Mucosa of gallbladder (tissue), 1 donor: ENCODE results near the gene NKRF. TPM values are rescaled to one million over a fixed set of nuclear protein-coding genes. Genes with fewer than 3 reads are reported as not detected.
A peak's percentile ranks its signal among the peaks of the same experiment; 100 is the strongest.
"Not testable (repeated sequence)": the region's sequence is repeated elsewhere in the genome, so short reads cannot be mapped to it uniquely, and the experiment has no call there.

ENCODE experiments used
- DNase-seq: peaks from one replicate; pipeline ENCODE4 v3.0.0-alpha.2; 2020; ENCODE audit warnings: low spot score
- total RNA-seq: library from RNA; stranded (reverse); gene quantifications from one replicate; pipeline ENCODE4 v1.2.1, GENCODE V29; 2021
- donor health status: DM: no; HTN: no; CAD: no.

Gene NKRF
- total RNA-seq: 8.3 TPM

DNA sequence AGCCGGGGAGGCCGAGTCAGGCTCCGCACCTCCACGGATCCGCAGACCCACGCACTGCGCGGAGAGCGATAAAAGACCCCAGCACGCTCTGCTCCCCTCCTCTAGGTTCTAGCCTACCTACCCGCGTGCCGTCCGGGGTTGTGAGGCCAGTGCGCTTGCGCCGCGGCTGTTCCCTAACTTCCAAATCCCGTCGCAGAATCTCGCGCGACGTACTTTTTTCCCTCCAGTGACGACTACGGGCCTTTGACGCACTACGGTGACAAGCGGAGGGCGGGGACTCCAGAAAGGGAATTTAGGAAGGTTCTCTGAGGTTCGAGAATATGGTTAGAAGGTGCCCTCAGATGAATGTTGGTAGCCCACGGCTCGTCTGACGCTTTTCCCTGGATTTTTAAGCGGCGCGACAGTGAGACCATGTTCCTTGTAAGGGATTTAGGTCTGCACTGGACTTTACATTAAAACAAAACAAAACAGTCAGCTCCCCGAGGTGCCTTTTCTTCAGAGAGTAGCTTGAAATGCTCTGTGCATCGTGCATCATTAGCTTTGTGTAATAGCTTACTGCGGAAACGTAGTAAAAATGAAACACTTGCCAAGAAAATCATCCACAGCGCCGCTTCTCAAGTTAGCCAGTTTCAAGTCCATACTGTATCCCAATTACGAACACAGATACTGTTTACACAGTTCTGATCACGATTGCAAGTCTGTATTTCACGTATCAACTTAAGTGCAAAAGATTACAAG, at the start of gene NKRF:
NKRF (minus strand) TSS at position 145 of the 738 bp plus-strand sequence.
- DNase-seq: peak; percentile 95

GRCh38 chrX:119655125-119655524, 48.9 kb upstream of the NKRF start:
- no peak for DNase-seq

DNA sequence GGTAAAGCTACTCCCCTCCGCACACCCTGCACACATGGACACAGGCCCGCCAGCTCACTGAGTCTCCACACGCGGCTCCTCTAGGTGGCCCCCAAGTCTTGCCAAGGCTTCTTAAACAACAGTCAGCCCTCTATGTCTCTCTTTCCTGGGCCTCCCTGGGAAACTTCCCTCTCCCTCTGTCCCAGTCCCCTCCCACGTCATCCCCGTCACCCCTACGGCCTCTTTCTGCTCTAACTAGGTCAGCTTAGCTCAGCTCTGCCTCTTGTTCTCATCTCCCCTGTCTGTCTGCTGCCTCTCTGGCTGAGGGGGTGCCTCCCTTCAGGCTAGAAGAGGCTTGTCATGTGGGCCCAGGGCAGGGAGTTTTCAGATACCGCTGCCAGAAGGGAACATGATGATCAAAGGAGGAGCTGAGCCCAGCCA, 47.9 kb upstream of the NKRF start:
- peak; percentile 24 for DNase-seq

- DNase-seq: no peak
These were observed 42.2 kb upstream of the NKRF start for GRCh38 chrX:119648421-119648775.

GRCh38 chrX:119647552-119648420, 41.6 kb upstream of the NKRF start:
- DNase-seq: no peak

- DNase-seq: no peak
These were observed 40.9 kb upstream of the NKRF start for GRCh38 chrX:119647089-119647488.

DNA sequence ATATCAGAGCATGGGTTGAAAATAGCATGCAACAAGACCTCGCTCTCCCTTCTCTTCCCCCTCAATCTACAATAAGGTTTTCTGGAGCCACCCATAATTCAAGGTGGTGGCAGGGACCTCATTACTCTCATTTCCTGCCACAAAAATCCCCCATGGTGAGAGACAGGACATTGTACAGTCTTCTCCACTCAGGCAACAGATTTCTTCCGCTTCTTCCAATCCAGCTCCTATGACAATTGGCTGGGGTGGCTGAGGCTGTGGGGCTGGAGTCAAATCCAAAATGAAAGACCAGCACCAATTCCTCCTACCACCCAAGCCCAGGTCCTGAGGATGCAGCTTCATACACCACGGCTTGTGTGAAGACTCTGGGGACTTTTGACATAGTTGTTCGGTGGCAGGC, 40.3 kb upstream of the NKRF start:
- no peak for DNase-seq

- DNase-seq: no peak
These were observed 37.5 kb upstream of the NKRF start for GRCh38 chrX:119643696-119644095.

DNA sequence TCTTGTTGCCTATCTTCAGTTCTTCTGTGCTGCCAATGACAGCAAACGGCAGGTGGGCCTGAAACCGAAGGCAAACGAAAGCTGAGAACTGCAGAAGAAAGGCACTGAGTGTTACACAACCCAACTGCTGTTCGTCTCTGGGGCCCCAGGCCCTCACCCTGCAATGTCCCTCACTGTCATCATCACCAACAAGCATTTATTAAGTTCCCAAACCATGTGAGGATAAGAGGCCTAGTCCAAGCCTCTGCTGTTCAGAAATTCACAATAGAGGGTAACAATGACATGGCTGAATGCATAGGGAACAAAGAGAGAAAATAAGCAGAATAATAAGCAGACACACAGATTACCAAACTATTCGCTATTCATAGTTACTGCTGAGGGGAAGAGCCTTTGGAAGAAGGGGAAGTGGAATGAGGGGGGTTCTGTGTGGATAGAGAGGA, 34.5 kb upstream of the NKRF start:
- DNase-seq: no peak

DNA sequence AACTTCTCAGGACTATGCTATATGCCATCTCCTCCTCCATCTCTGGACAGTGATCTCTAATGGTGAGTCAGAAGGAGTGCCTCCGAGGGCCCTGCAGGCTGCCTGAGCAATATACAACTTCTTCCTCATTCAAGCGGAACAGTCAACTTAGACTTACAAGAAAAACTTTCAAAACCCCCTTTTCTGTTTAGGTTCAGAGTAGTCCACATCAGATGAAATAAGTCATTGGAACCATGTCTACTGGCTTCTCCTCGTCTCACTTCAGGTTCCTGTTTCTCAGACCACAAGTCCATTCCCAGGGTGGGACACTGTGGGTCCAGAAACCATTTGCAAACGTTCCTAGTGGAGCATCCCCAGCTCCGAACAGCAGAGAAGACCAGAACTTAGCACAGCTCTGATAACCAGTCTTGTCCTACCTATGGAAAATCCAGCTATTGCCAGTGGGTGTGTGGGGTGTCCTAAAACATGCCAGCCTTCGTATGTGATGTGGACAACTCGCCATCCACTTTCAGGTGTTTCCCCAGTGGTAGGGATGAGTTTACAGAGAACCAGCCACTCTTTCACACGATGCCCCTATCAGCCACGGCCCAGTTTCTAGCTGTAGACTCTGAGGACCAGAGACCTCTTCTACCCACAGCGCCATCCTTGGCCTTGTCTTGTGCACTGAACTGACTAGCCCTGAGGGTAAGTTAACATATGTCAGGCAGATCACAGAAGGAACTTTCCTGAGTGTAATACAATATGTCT, 32.7 kb upstream of the NKRF start:
- no peak for DNase-seq

GRCh38 chrX:119637421-119637820, 31.2 kb upstream of the NKRF start:
- DNase-seq: not testable (repeated sequence)

DNA sequence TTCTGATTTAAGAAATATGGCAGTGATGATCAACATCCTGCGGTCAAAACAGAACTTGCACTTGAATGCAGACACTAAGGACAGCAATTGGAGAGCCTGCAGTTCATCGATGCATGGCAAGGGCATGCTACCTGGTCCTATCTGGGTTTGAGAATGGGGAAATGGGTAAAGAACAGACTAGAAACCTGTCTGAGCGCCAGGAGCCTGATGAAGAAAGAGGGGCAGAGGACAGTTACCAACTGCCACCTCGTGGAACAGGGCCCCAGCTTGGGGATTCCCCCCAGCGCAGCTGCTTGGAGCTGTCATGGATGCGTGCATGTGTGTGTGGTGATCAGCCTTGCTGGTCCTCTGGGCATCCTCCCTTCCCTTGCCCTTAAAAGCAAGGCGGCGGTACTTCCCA, 30.2 kb upstream of the NKRF start:
- DNase-seq: no peak

DNA sequence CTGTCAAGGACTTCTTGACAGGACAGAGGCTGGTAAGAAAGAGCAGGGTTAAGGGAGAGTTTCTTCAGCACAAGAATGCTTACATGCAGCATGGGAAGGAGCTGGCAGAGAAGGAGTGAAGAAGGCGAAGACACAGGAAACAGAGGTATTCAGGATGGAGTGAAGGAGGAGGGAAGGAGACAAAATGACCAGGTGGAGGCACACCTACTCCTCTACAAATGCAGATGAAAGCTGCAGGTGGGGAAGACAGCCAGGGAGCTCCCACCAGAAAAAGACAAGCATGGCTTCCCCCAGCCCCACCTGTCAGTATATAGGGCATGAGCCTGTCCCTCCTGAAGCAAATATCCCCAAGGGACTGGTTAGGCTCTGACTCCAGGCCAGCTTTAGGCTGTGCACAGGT, 29.6 kb upstream of the NKRF start:
- no peak for DNase-seq

DNA sequence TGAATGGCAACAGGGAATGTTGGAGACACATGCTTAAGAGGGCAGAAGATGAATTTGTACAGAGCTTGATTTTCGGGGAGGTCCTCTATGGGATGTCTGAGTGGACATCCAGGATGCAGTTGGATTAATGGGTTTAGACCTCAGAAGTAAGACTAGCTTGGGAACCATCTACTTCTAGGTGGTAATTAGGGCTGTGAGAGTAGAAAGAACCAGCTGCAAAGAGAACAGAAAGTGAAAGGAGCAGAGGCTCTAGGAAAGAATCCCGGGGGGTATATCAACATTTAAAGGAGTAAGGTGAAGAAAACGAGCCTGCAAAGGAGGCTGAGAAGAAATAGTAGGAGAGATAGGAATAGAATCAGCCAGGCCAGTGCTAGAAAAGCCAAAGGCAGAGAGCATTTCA, 29.0 kb upstream of the NKRF start:
- DNase-seq: no peak

- DNase-seq: no peak
These were observed 19.6 kb upstream of the NKRF start for GRCh38 chrX:119625843-119626242.

- DNase-seq: no peak
These were observed 18.9 kb upstream of the NKRF start for GRCh38 chrX:119624951-119625668.

DNA sequence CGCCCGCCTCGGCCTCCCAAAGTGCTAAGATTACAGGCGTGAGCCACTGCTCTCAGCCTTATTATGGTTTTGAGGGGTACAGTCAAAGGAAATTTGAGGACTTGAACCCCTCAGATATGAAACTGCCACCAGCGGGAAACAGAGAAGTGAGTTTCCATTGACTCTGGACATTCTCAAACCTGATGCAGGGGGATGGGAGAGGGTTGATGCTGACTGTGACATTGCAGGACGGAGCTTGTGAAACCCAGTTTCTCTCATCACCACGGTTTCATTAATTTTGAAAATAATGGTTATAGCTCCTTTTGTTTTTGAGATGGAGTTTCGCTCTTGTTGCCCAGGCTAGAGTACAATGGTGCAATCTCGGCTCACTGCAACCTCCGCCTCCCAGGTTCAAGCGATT, 18.2 kb upstream of the NKRF start:
- DNase-seq: no peak

DNA sequence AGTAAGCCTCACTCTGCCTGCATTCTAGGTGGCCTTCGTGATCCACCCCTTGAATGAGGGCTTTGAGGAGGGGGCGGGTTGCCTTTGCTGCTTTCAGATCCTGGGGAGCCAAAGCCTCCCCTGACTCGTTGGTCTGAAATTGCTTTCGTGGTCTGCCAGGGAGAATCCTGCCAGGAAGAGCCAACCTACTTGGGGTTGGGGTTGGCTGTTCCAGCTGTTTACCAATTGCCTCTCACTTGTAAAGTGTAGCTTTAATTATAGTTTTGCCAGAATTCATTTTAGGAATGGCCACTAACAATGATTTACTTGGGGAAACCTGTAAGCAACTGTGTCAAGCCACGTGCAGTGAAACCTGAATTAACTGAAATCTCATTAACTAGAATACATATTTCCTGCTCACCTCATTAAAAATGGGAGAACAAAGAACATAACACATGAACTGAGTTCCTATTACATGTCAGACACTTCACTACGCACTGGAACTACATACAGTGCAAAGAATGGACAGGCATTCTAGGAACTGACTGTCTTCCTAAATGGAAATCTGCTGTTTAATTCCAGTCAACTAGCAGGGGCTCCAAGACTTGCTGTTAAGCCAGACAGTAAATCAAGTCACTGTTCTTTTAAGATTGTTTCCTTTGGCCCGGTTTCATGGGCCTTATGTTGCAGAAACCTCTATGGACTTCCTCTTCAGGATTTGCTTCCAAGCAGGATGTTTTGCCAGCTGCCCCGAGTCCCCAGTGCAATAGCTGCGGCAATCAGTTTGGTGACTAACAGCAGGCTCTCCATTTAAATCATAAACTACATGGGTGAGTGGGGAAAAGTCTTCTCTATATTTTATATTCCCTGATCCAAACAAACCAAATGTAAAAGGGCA, 16.4 kb upstream of the NKRF start:
- DNase-seq: no peak

DNA sequence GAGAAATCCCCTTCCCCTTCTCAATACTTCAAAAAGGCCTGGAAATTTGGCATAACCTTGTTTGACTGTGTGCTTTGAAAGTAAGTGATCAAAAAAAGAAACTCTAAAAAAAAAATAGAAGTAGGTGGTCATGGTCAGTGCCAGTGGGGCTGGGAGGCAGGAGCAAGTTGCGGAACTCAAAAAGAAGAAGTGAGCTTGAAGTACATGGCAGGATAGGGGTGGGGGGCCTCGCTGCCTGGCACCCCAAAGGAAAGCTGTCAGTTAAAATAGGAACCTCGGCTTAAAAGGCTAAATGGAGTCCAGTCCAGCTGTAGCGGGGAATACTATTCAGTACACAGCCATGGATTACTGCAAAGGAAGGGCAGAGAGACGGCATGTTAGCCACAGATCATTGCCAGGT, 12.2 kb upstream of the NKRF start:
- no peak for DNase-seq

- DNase-seq: no peak
These were observed 11.4 kb upstream of the NKRF start for GRCh38 chrX:119617517-119618164.
